DND-41 (cell line): ENCODE measurements around the gene SLC22A12.

Experiments
- EZH2 ChIP-seq: IDR thresholded peaks from 3 replicates; pipeline ENCODE4 v1.6.1; 2012; ENCODE audit warnings: borderline replicate concordance, low read depth, mild to moderate bottlenecking, moderate library complexity, low read length, inconsistent platforms; ENCODE audit not compliant: severe bottlenecking
- TF ChIP-seq, protein P1 (sequence below): IDR thresholded peaks from 2 replicates; pipeline ENCODE4 v1.5.1; 2012; ENCODE audit warnings: borderline replicate concordance, low read length, moderate library complexity, mild to moderate bottlenecking; ENCODE audit not compliant: poor library complexity, severe bottlenecking; ENCODE audit errors: extremely low read depth

- TF ChIP-seq, protein P1, sequence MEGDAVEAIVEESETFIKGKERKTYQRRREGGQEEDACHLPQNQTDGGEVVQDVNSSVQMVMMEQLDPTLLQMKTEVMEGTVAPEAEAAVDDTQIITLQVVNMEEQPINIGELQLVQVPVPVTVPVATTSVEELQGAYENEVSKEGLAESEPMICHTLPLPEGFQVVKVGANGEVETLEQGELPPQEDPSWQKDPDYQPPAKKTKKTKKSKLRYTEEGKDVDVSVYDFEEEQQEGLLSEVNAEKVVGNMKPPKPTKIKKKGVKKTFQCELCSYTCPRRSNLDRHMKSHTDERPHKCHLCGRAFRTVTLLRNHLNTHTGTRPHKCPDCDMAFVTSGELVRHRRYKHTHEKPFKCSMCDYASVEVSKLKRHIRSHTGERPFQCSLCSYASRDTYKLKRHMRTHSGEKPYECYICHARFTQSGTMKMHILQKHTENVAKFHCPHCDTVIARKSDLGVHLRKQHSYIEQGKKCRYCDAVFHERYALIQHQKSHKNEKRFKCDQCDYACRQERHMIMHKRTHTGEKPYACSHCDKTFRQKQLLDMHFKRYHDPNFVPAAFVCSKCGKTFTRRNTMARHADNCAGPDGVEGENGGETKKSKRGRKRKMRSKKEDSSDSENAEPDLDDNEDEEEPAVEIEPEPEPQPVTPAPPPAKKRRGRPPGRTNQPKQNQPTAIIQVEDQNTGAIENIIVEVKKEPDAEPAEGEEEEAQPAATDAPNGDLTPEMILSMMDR: no peak
- TF ChIP-seq EZH2: no peak
Observed at GRCh38 chr11:64648551-64648950, 57.5 kb downstream of the SLC22A12 start.
